OCI-LY7 (cell line): Measurements from ENCODE around the gene KPNA3. TPM values are rescaled to one million over a fixed set of nuclear protein-coding genes. Genes with fewer than 3 reads are reported as not detected.

ENCODE experiments used
- BruUV-seq: library from RNA; stranded (reverse); fragments of 400-500 nt; replicated peaks from 2 replicates; lab custom pipeline; 2021; lab: Mats Ljungman, UMichigan
- CTCF ChIA-PET: fragments of 300-600 bp; sonication (Branson Sonifier 250); formaldehyde crosslinking; loops from one replicate; lab custom pipeline; 2022; ENCODE audit warnings: antibody characterized with exemption; ENCODE audit not compliant: unreplicated experiment; lab: Charles Lee
- POLR2A ChIA-PET: fragments of 300-600 bp; sonication (Branson Sonifier 250); formaldehyde crosslinking; loops from one replicate; lab custom pipeline; 2022; ENCODE audit warnings: antibody characterized with exemption; lab: Charles Lee
- DNase-seq: peaks from one replicate; pipeline ENCODE4 v3.0.0-alpha.2; 2015; ENCODE audit warnings: low spot score
- H2AFZ ChIP-seq: fragments of 200-600 bp; sonication (generic), shearing (Covaris generic); 2 replicates; pipeline ENCODE4 v1.6.1; 2014; ENCODE audit warnings: mild to moderate bottlenecking, antibody characterized with exemption, low read length, moderate library complexity
- H3K27ac ChIP-seq: fragments of 200-600 bp; sonication (generic); 2 replicates; pipeline ENCODE4 v1.5.1; 2014; ENCODE audit warnings: mixed run types, low read depth, mild to moderate bottlenecking, moderate library complexity, low read length, inconsistent platforms; ENCODE audit not compliant: poor library complexity, severe bottlenecking
- H3K36me3 ChIP-seq: fragments of 200-600 bp; sonication (generic); 2 replicates; pipeline ENCODE4 v1.6.1; 2014; ENCODE audit warnings: mild to moderate bottlenecking, antibody characterized with exemption, low read length, moderate library complexity, mixed read lengths; ENCODE audit not compliant: insufficient read depth
- H3K4me1 ChIP-seq: fragments of 200-600 bp; sonication (generic); 2 replicates; pipeline ENCODE4 v1.5.1; 2014; ENCODE audit warnings: mild to moderate bottlenecking, low read length; ENCODE audit not compliant: insufficient read depth, poor library complexity, severe bottlenecking
- H3K4me2 ChIP-seq: fragments of 200-600 bp; sonication (generic); 2 replicates; pipeline ENCODE4 v1.6.1; 2014; ENCODE audit warnings: mild to moderate bottlenecking, low read length
- H3K4me3 ChIP-seq: fragments of 200-600 bp; sonication (generic); 2 replicates; pipeline ENCODE4 v1.5.1; 2014; ENCODE audit warnings: mild to moderate bottlenecking, low read depth, low read length; ENCODE audit not compliant: poor library complexity, severe bottlenecking
- H3K79me2 ChIP-seq: fragments of 200-600 bp; sonication (generic); 2 replicates; pipeline ENCODE4 v1.6.1; 2016; ENCODE audit warnings: low read depth, mild to moderate bottlenecking, low read length, moderate library complexity, mixed read lengths; ENCODE audit not compliant: insufficient read depth
- H3K9me2 ChIP-seq: fragments of 200-600 bp; sonication (generic); 2 replicates; pipeline ENCODE4 v1.6.1; 2016; ENCODE audit warnings: mild to moderate bottlenecking, low read length, mixed read lengths; ENCODE audit not compliant: insufficient read depth
- H3K9me3 ChIP-seq: fragments of 200-600 bp; sonication (generic); 2 replicates; pipeline ENCODE4 v1.6.1; 2014; ENCODE audit warnings: mild to moderate bottlenecking, mixed run types, low read length, mixed read lengths
- H4K20me1 ChIP-seq: fragments of 200-600 bp; sonication (generic); 2 replicates; pipeline ENCODE4 v1.6.1; 2014; ENCODE audit warnings: mild to moderate bottlenecking, antibody characterized with exemption, low read length, moderate library complexity, mixed read lengths; ENCODE audit not compliant: insufficient read depth
- CTCF ChIP-seq: fragments of 200-600 bp; sonication (generic); conservative IDR thresholded peaks from 2 replicates; pipeline ENCODE4 v1.5.1; 2014; ENCODE audit warnings: mild to moderate bottlenecking, antibody characterized with exemption, low read length, moderate library complexity, mixed read lengths
- EZH2phosphoT487 ChIP-seq: fragments of 200-600 bp; sonication (generic); IDR thresholded peaks from 2 replicates; pipeline ENCODE4 v1.6.1; 2018; ENCODE audit warnings: low read depth, borderline replicate concordance, mild to moderate bottlenecking, mixed run types, antibody characterized with exemption, low read length, moderate library complexity, mixed read lengths
- intact Hi-C: fragments of 100-400 bp; cut with micrococcal nuclease; formaldehyde crosslinking; loops from one replicate; pipeline ENCODE4 v1.10.0; 2022; ENCODE audit not compliant: unreplicated experiment
- total RNA-seq, 2 experiments: library from RNA; depleted of rRNA in 1 of 2; stranded (reverse); fragments of >200 nt in 1 of 2; shearing (Covaris generic) in 1 of 2; gene quantifications; 2 replicates each; pipeline ENCODE4 v1.2.3, GENCODE V29; 2014 to 2022

The KPNA3 gene
- total RNA-seq, 2 experiments from 2014 or later = 18.2 to 41.1 TPM

GRCh38 chr13:49667773-49668172 lies 124.7 kb downstream of the KPNA3 start:
- Histone ChIP-seq H3K9me3 (no peaks in the 10 kb centered on the region), H3K79me2 (no peaks in the 10 kb centered on the region), H2AFZ (no peak overlapping the region), H3K4me3 (no peak overlapping the region), H4K20me1 (no peaks in the 10 kb centered on the region), H3K9me2 (no peaks in the 10 kb centered on the region), H3K36me3 (peaks cover 31% of the 10 kb centered on the region), H3K4me1 (no peaks in the 10 kb centered on the region), H3K27ac (no peak overlapping the region), H3K4me2 (no peak overlapping the region)
- ChIA-PET CTCF (no interaction called here), POLR2A (no interaction called here)
- TF ChIP-seq CTCF = no peak
- TF ChIP-seq EZH2phosphoT487 = no peak
- no peak for DNase-seq
- no TSS peak for BruUV-seq
- intact Hi-C loops = no loop called here

- H3K4me2 ChIP-seq = no peak overlapping the region
- TF ChIP-seq CTCF (no peak), EZH2phosphoT487 (no peak)
- H3K36me3 ChIP-seq = peaks cover 52% of the 10 kb centered on the region
- H2AFZ ChIP-seq = no peak overlapping the region
- no peaks in the 10 kb centered on the region for H3K79me2 ChIP-seq
- POLR2A ChIA-PET = interaction anchor here (0.7 kb wide), 1 partner anchor 329 kb away, joined by 4 read pairs; no protein-coding TSS in a partner anchor
- H3K4me3 ChIP-seq = no peak overlapping the region
- H3K27ac ChIP-seq = no peak overlapping the region
- H3K4me1 ChIP-seq = no peaks in the 10 kb centered on the region
- intact Hi-C loops = no loop called here
- CTCF ChIA-PET = no interaction called here
- no TSS peak for BruUV-seq
- no peak for DNase-seq
- no peaks in the 10 kb centered on the region for H4K20me1 ChIP-seq
- no peaks in the 10 kb centered on the region for H3K9me3 ChIP-seq
- H3K9me2 ChIP-seq = no peaks in the 10 kb centered on the region
Observed at GRCh38 chr13:49664606-49665005, 127.9 kb downstream of the KPNA3 start.

GRCh38 chr13:49657241-49657641 lies 135.2 kb downstream of the KPNA3 start:
- BruUV-seq = no TSS peak
- H3K9me3 ChIP-seq = no peaks in the 10 kb centered on the region
- H3K27ac ChIP-seq = no peak overlapping the region
- H3K36me3 ChIP-seq = peaks cover 16% of the 10 kb centered on the region
- ChIA-PET POLR2A (no interaction called here), CTCF (no interaction called here)
- no peaks in the 10 kb centered on the region for H3K79me2 ChIP-seq
- no peak for DNase-seq
- H3K4me2 ChIP-seq = no peak overlapping the region
- H3K9me2 ChIP-seq = no peaks in the 10 kb centered on the region
- no peaks in the 10 kb centered on the region for H3K4me1 ChIP-seq
- intact Hi-C loops = no loop called here
- no peak overlapping the region for H3K4me3 ChIP-seq
- TF ChIP-seq CTCF = no peak
- TF ChIP-seq EZH2phosphoT487 = no peak
- H4K20me1 ChIP-seq = no peaks in the 10 kb centered on the region
- H2AFZ ChIP-seq = no peak overlapping the region
